GM19238 (cell line): ENCODE data around the gene NSD1.

Experiments
- DNase-seq: peaks from one replicate; pipeline ENCODE4 v3.0.0; 2011; ENCODE audit warnings: low spot score; ENCODE audit not compliant: insufficient read length

Gene NSD1

DNA sequence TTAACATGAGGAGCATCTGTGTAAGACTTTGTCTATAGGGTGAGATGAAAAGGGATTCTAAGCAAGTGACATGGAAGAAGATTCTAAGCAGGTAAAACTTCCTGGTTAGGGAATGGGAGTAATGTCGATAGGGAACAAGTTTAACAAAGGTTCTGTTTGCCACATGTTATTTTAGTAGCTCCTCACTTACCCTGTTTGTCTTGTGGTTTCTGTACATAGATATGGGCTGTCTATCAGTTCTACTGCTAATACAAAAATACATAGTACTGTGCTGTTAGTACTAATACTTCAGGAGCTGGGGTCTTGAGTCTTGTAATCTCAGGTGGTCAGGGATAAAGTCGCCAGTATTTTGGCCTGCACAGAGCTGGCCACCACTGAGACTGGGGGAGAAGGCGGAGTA, 137.1 kb downstream of the NSD1 start:
- no peak for DNase-seq

DNA sequence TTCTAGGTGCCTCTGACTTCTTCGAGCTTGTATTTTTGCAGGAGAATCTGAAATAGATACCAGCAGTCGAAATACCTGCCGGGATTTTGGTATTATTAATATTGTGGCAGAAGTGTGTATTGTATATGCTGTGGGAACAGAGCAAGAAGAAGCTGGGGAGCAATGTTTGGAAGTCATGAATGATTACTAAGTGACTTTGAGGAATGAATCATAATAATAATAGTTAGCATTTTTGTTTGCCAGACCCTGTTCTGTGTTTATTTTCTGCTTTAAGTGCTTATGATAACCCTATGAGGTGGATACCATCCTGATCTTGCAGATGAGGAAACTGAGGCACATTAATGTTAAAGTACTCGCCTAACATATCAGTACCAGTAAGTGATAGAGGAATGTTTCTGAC, 137.5 kb downstream of the NSD1 start:
- DNase-seq, result no peak

DNA sequence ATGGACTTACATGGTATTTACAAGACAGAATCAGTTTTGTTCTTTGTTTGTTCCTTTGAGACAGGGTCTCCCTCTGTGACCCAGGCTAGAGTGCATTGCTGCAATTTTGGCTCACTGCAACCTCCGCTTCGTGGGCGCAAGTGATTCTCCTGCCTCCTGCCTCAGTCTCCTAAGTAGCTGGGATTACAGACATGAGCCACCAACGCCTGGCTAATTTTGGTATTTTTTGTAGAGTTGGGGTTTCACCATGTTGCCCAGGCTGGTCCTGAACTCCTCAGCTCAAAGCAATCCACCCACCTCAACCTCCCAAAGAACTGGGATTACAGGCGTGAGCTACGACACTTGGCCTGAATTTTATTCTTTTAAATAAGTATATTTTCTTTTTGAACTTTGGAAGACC, 142.3 kb downstream of the NSD1 start:
- DNase-seq, result no peak

DNA sequence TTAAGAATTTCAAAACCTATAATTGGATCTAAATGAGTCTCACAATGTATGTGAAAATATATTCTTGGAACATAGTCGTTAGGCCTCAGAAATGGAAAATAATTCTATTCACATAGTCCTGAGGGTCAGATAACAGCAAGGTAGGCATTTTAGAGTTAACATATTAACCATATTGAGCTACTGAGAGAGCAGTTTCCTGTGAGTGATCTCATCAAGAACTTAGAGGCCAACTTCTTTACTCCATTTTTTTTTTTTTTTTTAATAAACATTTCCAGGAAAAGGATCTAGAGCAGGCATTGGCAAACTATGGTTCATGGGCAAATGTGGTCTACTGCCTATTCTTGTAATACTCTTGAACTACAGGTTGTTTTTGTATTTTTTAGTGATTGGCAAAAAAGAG, 143.3 kb downstream of the NSD1 start:
- no peak for DNase-seq

DNA sequence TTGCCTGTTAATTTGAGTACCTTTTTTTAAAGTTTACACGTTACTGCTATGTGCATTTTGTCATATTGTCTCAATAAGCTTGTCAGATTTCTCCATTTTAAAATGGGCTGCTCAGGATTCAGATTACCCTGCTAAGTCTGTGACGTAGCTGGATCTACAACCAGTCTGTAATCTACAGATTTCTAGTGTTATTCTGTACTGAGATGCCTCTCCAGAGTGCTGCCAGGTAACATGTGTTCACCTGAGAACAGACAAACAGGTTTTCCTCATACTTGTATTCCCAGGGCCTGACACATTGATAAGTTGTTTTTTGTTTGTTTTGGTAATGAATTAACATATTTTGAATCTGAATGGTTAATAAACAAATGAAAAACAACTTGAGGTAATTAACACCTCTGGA, 154.6 kb downstream of the NSD1 start:
- DNase-seq, result no peak

DNA sequence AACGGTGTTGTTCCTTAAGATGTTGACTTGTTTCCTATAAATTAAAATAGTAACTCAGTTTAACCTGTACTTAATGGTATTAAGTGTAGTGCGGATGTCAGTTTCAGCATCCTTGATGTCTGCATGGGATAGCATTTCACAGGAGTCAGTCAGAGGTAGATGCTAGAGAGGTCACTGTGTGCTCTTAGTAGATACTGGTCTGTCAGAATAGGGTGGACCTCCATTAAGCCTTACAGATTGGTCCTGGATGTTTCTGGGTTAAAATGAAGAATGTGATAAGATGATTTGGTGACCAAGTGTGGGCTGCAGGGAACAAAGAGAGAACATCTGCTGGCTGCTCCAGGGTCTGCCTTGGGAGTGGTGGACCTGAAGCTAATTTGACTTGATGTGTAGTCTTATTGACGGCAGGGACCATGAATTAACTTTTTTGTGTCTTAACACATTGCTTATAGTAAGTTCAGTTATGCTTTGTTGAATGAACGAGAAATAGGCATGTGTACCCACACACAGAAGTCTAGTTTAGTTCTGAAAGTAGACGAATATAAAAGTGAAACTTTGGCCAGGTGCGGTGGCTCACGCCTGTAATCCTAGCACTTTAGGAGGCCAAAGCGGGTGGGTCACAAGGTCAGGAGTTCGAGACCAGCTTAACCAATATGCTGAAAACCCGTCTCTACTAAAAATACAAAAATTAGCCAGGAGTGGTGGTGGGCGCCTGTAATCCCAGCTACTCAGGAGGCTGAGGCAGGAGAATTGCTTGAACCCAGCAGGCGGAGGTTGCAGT, 157.4 kb downstream of the NSD1 start:
- DNase-seq, result no peak

DNA sequence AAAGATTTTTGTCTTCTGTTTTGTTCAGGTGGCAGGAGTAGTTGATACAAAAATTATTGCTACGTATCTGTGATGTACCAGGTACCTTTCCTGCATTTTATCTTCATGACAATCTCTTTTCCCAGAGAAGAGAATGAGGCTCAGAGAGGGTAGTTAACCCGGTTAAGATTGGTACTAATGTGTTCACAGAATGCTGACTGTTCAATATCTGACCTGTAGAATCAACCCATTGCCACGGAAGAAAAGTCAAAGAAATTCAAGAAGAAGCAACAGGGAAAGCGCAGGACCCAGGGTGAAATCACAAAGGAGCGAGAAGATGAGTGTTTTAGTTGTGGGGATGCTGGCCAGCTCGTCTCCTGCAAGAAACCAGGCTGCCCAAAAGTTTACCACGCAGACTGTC, 158.2 kb downstream of the NSD1 start:
- no peak for DNase-seq

DNA sequence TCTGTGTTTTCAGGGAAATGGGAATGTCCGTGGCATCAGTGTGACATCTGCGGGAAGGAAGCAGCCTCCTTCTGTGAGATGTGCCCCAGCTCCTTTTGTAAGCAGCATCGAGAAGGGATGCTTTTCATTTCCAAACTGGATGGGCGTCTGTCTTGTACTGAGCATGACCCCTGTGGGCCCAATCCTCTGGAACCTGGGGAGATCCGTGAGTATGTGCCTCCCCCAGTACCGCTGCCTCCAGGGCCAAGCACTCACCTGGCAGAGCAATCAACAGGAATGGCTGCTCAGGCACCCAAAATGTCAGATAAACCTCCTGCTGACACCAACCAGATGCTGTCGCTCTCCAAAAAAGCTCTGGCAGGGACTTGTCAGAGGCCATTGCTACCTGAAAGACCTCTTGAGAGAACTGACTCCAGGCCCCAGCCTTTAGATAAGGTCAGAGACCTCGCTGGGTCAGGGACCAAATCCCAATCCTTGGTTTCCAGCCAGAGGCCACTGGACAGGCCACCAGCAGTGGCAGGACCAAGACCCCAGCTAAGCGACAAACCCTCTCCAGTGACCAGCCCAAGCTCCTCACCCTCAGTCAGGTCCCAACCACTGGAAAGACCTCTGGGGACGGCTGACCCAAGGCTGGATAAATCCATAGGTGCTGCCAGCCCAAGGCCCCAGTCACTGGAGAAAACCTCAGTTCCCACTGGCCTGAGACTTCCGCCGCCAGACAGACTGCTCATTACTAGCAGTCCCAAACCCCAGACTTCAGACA, 160.4 kb downstream of the NSD1 start:
- DNase-seq, result no peak

DNA sequence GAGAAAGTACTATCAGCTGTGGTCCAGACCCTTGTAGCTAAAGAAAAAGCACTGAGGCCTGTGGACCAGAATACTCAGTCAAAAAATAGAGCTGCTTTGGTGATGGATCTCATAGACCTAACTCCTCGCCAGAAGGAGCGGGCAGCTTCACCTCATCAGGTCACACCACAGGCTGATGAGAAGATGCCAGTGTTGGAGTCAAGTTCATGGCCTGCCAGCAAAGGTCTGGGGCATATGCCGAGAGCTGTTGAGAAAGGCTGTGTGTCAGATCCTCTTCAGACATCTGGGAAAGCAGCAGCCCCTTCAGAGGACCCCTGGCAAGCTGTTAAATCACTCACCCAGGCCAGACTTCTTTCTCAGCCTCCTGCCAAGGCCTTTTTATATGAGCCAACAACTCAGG, 161.1 kb downstream of the NSD1 start:
- no peak for DNase-seq

DNA sequence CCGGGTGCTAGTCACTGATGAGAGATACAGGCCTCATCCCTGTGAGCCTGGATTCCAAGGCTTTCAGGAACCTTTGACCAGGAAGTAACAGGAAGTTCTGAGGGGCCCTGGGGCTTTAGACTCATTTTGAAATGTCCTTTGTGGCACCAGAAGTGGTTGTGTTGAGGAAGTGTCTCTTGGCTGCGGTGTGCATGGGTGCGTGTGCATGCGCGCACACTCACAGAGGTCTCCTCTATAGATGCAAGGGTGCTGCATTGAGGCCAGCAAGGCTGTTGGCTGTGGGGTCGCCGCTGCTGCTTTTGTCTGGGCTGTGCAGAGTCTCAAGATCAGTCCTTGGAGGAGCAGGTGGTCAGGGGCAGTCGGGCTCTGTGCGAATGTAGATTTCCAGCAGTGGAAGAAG, 162.4 kb downstream of the NSD1 start:
- no peak for DNase-seq

DNA sequence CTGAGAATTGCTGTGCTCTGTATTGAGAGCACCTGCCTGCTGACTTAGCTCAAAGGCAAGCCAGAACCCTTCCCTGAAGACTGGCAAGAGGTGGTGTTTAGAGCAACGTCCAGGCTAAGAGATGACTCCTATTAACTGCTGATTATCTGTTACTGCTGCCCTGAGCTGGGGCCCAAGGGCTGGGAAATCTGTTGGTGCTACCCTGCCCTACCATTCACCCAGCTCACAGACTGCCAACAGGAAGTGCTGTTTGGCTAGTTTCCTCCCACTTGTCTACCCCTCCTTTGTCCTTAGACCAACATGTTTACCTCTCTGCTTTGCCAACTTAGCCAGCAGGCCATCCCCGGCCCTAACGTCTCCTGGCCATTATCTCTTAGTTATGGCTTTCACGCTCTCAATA, 163.0 kb downstream of the NSD1 start:
- DNase-seq, result no peak

DNA sequence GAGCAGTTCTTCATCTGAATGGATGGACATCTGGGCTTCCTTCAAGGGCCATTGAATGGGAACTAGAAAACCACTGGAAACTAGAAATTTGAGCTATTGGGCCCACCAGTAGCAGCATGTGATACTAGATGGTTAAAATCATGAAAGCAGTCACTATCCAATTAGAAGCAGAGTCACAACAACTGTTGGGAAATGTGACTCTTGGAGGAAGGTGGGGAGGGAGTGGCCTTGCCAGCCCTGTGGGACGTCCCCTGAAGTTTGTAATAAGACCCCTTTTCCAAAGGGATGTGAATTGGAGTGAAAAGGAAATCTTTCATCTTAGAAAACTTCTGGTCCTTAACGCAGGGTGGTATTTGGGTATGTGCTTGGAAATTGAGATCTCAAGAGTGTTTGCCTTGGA, 164.3 kb downstream of the NSD1 start:
- no peak for DNase-seq

DNA sequence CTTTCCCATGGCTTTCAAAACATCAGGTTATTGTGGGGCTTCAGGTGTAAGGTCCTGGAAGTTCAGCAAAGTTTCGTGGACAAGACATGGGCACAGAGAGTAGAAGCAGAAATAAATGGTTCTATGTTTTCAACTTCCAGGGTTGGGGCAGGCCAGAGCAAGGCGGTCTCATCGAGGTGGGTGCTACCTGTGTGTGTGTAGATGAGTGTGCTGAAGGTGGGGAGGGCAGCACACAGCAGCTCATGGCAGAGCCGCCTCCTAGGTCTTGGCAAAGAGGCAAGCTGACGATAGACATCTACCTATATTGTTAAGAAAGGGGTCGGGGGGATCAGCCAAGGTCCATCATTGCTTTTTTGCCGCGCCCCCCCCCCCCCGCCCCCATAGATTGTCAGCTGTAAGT, 166.1 kb downstream of the NSD1 start:
- DNase-seq, result no peak

DNA sequence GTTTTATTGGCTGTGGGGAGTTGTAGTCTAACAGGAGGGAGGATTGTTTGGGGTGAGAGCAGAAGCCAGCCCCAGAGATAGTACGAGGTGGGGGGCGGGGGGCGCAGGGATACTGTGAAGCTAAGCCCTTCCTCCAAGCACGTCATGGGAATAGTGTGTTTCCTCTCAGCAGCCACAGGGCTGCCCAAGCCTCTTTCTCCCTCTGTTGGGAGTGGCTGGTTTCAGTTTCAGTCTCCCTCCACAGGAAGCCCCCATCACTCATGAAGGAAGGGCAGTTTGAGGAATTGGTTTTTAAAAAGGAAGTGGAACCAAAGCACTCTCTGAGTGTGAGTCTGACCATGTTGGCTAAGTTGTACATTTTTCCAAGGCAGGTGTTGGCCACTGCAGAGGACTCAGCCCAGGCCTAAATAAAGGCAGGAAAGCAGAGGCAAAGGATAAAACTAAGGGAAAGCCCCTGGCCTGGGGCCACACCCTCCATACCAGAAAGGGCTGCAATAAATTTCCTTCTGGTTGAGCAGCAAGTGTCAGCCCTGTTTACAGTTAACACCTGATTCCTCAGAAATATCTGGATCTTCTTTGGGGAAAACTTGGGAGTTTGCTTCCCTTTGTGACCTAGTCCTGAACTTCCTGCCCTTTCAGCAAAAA, 166.8 kb downstream of the NSD1 start:
- DNase-seq, result no peak

DNA sequence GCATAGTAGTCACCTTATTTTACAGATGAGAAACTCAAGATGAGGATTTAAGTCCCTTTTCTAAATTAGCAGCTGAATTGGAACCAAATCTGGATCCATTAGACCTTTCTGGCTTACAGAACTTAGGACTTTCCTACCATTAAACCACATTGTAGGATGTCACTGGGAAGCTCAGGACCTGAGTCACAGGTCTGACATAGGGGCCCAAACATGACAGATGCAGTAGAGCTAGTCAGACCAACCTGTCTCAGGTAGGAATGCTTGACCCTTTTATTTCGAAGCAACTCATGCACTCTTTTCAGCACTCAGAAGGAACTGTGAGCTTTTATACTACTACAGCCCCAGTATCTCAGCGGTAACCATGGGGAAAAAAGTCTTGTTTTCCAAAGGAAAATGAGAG, 167.4 kb downstream of the NSD1 start:
- no peak for DNase-seq

DNA sequence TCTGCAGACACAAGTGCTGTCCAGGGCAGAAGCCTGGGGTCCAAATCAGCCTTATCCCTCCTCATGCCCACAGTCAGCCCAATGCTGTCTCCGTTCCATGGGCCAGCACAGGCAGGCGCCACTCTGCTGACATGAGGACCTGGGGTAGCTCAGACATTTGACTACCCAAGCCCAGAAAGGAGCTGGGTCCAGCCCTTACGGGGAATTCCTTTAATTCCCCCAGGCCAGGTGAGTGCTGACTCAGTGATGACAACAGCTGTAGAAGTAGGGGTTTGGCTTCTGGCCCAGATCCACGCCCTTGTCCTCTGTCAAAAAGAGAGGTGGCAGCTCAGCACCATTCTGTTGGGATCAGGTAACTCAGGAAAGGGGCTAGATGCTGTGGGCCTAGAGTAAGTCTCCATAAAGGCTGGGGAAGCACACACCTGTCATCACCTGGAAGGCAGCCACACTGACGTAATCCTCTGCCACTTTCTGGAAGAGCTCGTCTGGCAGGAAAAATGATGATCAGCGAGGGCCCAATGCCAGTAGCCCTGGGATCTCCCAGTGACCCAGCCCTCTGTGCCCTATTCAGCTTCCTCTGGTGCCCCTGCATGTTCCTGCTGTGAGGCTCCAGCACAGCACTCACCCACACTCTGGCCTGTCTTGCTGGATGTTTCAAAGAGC, 168.1 kb downstream of the NSD1 start:
- DNase-seq, result no peak

DNA sequence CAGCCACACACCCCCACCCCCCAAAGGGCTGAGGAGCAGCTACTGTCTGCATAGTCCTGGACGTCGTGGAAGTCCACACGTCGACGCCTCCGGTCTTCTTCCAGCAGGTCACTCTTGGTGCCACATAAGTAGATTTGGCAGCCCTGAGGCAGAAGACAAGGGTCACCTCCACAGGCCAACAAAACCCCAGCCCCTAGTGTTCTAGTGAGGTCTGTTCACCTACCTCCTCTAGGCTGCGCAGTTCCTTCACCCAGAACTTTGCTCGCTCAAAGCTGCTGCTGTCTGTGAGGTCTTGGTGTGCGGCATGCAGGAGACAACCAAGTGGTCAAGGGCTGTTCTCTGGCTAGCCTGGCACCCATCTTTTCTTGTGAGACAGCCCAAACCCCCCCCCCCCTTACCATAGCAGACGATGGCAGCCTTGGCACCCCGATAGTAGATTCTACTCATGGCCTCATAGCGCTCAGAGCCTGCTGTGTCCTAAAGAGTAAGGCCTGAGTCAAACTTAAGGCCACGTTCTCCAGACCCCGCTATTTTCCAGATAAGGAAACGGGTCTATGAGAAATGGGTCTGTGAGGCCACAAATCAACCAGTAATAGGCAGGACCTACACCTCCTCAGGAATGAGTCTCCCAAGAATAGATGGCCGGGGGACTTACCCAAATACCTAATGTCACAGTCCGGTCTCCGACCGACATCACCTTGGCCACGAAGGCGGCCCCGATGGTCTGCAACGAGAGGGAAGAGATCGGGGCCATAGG, 169.0 kb downstream of the NSD1 start:
- DNase-seq, result no peak

DNA sequence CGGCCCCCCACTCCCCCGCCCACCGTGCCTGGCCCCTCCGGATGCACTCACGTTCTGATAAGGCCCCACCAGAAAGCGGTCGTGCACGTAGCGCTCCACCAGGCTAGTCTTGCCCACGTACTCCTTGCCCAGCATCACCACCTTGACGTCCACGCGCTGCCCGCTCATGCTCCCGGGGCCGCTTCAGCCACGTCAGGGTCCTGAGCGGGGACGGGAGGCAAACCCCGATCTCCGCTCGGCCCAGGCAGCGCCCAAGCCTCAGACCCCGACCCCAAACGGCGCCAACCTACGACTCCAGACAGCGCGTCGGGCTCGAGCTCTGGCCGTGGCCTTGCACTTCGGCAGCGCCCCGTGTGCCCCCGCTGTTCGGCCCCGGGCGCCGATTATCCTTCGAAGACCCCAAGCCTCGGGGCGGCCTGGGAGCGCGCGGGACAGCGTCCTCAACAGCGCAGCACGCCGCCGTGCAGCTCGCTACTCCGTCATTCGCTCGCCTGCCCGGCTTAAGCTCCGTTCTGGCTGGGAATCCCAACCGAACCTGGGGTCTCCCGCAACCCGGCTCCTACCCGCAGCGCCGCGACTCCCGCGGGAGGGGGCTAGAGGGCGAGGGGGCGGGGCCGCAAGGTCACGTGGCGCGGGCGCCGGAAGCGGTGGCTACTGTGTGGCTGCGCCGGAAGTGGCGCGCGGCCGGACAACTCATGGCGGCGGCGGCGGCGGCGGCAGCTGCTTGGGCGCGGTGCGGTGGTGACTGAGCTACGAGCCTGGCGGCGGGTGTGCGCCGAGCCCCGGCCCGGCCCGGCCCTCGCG, 169.8 kb downstream of the NSD1 start, which contains the start of the genes PRELID1 and RAB24:
PRELID1 (plus strand) TSS at position 679 of the 804 bp plus-strand sequence. CDS start 187 bp downstream, outside the sequence.
RAB24 (minus strand) TSS at position 599 of the 804 bp plus-strand sequence; CDS start at position 168, 431 bp downstream.
- peak; percentile 89 for DNase-seq

DNA sequence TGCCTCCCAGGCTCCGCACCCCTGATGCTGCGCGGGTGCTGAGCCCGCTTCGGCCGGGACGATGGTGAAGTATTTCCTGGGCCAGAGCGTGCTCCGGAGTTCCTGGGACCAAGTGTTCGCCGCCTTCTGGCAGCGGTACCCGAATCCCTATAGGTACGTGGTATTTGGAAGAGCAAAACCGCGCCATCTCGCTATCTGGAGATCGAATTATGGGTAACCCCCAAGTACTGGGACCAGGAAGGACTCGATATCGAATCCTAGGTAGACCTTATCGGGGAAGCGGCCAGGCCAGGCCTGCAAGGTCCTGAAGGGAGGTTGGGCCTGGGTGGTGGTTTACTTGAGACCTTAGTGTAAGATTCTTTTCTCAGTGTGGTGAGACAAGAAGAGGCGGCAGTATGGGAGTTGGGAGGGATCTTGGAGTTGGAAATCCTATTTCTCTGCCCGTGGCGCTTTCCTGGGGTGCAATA, 170.4 kb downstream of the NSD1 start:
- no peak for DNase-seq
